ENCODE data around the gene OSBPL1A.
A peak's percentile ranks its signal among the peaks of the same experiment; 100 is the strongest.

The OSBPL1A gene

DNA sequence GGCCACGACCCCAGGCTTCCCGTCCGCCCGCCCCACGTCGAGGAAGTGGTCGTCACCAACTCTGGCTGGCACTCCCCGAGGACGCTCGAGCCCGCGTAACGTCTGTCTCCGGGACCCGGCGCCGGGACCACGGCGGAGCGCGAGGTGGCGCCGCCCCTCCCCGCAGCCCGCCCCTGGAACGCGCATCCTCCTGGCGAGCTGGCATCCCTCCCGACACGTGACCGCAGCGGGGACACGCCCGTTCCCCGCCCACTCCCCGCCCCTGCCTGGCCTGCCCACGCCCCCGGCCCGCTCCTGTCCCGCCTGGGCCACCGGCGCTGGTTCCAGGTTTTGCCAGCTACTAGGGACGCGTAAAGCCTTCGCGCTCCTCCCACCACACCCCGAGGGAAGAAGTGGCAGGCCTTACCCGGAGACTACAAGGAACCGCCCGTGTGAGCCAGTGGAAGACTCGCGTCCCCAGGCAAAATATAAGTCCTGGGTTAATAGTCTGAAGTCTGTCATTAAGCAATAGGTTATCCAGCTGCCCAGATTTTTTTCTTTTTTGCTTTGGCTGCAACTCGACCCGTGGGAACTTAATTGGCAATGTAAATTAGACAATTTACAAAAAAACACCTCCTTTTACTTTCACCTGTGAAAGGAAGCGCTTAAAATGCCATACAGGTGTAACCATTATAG is at the start of gene OSBPL1A:
Gene OSBPL1A (minus strand): TSS at position 131 of the 675 bp plus-strand sequence. CDS start 20,291 bp downstream, outside the sequence.
- DNase-seq, result peak; percentile 97

GRCh38 chr18:24446953-24447538 is 49.4 kb upstream of the OSBPL1A start:
- no peak for DNase-seq

GRCh38 chr18:24446453-24446852 is 48.8 kb upstream of the OSBPL1A start:
- no peak for DNase-seq

DNA sequence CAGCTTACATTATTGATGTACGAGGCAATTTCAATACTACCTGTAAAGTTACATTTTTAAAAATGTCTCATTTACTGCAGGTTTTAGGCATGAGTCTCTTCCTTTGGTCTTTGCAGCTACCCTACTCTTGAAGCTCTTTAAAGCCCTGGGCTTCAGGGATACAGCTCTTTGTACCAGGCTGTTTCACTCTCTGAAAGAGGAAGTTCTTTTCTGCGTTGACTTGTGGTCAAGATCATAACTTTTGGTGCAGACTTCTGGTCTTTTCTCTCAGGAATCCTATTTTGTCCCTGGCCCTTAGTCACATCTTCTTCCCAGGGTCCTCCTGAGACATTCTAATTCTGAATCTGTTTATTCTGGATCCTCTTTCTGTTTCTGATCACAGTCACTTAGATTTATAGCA is 46.2 kb upstream of the OSBPL1A start:
- DNase-seq, result no peak

- DNase-seq, result no peak
Observed at GRCh38 chr18:24436939-24437338, 39.3 kb upstream of the OSBPL1A start.

GRCh38 chr18:24432618-24433017 is 35.0 kb upstream of the OSBPL1A start:
- DNase-seq, result no peak

- no peak for DNase-seq
Observed at GRCh38 chr18:24429188-24429587, 31.6 kb upstream of the OSBPL1A start.

- no peak for DNase-seq
Observed at GRCh38 chr18:24428709-24429108, 31.1 kb upstream of the OSBPL1A start.

GRCh38 chr18:24427484-24427883 is 29.9 kb upstream of the OSBPL1A start:
- DNase-seq, result no peak

DNA sequence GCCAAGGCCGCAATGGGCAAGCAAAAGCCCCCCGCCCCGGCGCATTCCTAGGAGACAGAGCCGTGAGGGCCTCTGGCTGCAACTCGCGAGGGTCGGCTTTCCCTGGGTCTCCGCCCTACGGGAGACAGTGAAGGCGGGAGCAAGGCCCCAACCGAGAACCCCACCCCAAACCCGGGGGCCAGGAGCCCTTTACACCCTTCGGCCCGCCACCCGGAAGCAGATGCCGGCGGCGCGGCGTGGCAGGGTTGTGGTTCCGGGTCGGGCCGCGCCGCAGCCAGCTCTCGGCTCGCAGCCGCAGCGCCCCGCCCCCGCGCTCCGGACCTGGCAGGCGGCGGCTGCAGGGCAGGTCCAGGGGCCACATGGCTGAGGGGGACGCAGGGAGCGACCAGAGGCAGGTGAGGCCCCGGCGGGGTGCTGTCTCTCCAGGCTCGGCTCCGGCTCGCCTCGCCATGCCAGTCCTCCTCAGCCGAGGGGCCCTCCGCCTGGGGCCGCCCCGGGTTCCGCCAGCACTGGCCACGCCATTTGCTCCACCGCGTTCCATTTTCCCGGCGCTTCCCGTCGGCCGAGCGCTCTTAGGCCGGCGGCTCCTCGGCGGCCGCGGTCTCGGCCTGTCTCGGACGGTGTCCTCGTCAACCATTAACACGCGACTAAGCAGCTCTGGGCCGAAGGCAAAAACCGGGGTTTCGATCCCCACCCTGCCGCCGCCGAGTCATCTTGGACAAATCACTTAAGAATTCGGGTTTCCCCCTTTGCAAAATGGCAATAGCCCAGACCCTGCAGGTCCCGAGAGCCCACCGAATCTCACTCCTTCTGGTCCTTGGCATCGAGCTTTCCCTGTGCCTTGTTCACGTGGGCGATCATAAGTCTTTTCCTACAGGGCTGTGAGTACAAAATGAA is 29.0 kb upstream of the OSBPL1A start, which contains the start of gene IMPACT:
Gene IMPACT (plus strand): TSS at position 273 of the 897 bp plus-strand sequence. CDS start 87 bp downstream, at position 360.
- peak; percentile 93 for DNase-seq

DNA sequence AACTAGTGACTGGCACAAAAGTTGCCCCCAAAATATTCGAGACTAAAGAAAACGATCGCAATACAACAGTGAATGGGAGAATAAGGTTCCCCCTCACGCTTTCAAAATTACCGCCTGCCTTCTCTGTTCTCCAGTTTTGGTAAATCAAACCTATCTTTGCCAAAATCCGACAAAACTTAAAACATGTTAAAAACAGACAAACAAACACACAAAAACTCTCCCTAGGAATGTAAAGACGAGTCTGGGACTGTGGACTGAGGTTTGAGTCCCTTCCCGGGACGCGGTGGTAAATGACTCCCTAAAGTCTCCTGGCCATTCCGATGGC is 28.4 kb upstream of the OSBPL1A start:
- no peak for DNase-seq

- no peak for DNase-seq
Observed at GRCh38 chr18:24421831-24422230, 24.2 kb upstream of the OSBPL1A start.

DNA sequence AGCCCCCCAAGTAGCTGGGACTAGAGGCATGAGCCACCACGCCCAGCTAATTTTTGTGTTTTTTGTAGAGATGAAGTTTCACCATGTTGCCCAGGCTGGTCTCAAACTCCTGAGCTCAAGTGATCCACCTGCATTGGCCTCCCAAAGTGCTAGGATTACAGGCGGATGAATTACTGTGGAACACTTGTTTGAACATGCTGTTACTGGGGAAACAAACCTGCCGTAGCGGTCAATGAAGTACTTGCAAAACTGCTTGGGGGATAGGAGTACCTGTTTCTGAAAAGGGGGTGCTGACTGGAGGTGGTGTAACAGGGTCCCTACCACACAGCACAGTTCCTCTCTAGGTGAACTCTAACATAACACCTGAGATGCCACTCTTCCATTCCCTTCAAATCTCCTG is 22.9 kb upstream of the OSBPL1A start:
- DNase-seq, result no peak

DNA sequence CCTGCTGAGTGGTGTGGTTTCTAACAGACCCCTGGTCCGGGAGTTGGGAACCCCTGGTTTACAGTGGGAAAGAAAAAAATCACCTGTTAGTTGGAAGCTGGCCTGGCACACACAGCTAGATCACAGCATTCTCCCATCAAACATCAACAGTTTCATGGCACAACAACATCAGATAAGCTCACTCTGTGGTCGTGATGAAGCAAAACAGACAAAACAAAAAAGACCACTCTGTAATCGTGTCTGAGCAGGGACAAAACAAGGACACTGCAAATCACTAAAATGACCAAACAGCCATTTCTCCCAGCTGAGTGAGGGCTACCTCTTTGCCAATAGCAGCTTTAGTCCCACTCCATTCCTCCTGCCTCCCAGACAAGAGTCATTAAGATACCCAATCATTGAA is 19.9 kb upstream of the OSBPL1A start:
- DNase-seq, result no peak

DNA sequence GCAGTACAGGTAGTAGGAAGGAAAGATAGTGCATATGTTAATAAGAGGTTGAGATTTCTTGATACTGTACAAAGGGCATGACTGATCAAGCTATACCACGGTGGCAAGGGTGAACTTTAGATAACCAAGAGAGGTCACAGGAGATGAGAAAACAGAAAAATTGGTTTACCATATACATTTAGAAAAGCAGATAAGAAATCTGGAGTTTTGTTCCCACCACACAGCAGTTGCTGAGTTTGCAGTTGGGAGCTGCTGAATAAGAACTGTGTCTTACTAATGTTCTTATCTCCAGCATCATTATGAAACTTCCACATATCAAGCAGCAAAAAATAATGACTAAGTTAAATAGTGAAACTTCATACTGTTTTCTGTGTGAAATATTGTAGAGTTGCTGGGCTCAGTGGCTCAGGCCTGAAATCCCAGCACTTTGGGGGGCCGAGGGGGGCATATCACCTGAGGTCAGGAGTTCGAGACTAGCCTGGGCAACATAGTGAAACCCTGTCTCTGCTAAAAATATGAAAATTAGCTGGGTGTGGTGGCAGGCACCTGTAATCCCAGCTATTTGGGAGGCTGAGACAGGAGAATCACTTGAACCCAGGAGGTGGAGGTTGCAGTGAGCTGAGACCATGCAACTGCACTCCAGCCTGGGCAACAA is 16.9 kb upstream of the OSBPL1A start:
- no peak for DNase-seq

- no peak for DNase-seq
Observed at GRCh38 chr18:24413148-24413547, 15.5 kb upstream of the OSBPL1A start.

DNA sequence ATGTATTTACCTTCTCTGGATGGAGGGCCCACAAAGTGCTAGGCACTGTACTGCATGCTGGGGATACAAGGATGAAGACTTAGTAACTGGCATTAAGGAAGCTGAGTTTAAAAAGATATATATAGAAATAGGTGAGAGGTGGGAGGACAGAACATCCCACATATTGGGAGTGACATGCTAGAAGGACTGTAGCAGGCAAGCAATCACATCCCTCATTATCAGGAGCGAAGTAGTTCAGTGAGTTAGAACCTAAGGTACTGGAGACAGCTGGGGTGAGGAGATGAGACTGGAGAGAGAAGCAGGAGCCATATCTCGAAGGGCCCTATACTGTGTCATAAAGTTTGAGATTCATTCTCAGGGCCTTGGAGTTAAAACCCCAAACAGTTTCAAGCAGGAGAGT is 10.9 kb upstream of the OSBPL1A start:
- no peak for DNase-seq

DNA sequence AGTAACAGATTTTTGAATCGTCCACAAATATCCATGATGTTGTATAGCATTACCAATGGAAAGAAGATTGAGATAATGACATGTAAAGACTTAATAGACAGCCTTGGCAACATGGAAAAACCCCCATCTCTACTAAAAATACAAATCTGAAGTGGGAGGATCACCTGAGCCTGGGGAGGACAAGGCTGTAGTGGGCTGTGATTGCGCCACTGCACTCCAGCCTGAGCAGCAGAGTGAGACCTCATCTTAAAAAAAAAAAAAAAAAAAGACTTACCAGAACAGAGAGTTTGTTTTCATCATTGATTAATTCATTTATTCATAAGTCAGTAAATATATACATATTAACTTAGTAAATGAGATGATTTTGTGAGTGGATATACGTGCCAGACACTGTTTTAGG is 7.0 kb upstream of the OSBPL1A start:
- DNase-seq, result no peak

DNA sequence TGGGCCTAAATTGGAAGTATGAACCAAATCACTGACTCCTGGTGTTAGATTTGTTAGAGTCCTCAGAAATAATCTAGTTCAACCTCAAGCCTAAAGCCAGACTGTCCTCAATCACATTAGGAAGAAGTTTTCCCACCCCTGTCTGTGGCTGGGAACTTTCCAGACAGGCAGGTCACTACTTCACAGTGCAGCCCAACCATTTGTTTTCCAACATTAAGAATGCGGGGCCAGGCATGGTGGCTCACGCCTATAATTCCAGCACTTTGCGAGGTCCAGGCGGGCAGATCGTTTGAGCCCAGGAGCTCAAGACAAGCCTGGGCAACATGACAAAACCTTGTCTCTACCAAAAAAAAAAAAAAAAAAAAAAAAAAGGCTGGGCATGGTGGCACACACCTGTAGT is 5.5 kb upstream of the OSBPL1A start:
- DNase-seq, result no peak

GRCh38 chr18:24402209-24402785 is 4.7 kb upstream of the OSBPL1A start:
- no peak for DNase-seq

- DNase-seq, result no peak
Observed at GRCh38 chr18:24400587-24400986, 3.0 kb upstream of the OSBPL1A start.

- no peak for DNase-seq
Observed at GRCh38 chr18:24398540-24398939, 916 bp upstream of the OSBPL1A start.

- peak; percentile 76 for DNase-seq
Observed at GRCh38 chr18:24397131-24397693, 412 bp downstream of the OSBPL1A start.
